Endothelial cell of umbilical vein (primary cell): Measurements from ENCODE around the gene SORCS2. TPM values are rescaled to one million over a fixed set of nuclear protein-coding genes. Genes with fewer than 3 reads are reported as not detected.

ENCODE experiments used
- BruUV-seq: library from RNA; stranded (reverse); fragments of 400-500 nt; replicated peaks from 2 replicates; lab custom pipeline; 2021; lab: Mats Ljungman, UMichigan
- CTCF ChIA-PET: fragments of 300-600, 350-600 bp; sonication (Branson Sonifier 250); formaldehyde crosslinking; loops from one replicate; lab custom pipeline; 2021; ENCODE audit warnings: antibody characterized with exemption, inconsistent platforms; lab: Charles Lee
- POLR2A ChIA-PET: fragments of 300-600, 350-600 bp; sonication (Branson Sonifier 250); formaldehyde crosslinking; loops from one replicate; lab custom pipeline; 2021; ENCODE audit warnings: antibody characterized with exemption, inconsistent platforms; lab: Charles Lee
- DNase-seq: peaks from one replicate; pipeline ENCODE4 v3.0.0-alpha.2; 2011; ENCODE audit warnings: low read depth, low spot score
- FAIRE-seq: peaks from 2 replicates; lab custom pipeline; 2011; peaks lifted over from hg19 to GRCh38; lab: Jason Lieb, UNC
- H2AFZ ChIP-seq: 2 replicates; pipeline ENCODE4 v1.6.0; 2012; ENCODE audit warnings: low read depth, low read length, control low read depth, inconsistent platforms
- H3K27ac ChIP-seq: 2 replicates; pipeline ENCODE4 v1.5.1; 2011; ENCODE audit warnings: low read depth, mild to moderate bottlenecking, control low read depth, low read length, moderate library complexity; ENCODE audit not compliant: insufficient read depth
- H3K27me3 ChIP-seq, 2 experiments: 2 replicates each; pipeline versions ENCODE4 v1.6.0 to v1.6.1; 2011; ENCODE audit warnings: low read length in 2 of 2, mixed read lengths in 1 of 2; ENCODE audit not compliant: control insufficient read depth in 2 of 2, insufficient read depth in 2 of 2
- H3K36me3 ChIP-seq, 2 experiments: 2 replicates in 1 of 2; 3 replicates in 1 of 2; pipeline ENCODE4 v1.5.1; 2011; ENCODE audit warnings: low read length in 2 of 2, mild to moderate bottlenecking in 1 of 2, moderate library complexity in 1 of 2; ENCODE audit not compliant: control insufficient read depth in 2 of 2, insufficient read depth in 2 of 2; ENCODE audit errors: extremely low read depth in 1 of 2
- H3K4me1 ChIP-seq: 3 replicates; pipeline ENCODE4 v1.5.1; 2011; ENCODE audit warnings: mild to moderate bottlenecking, low read length; ENCODE audit not compliant: control insufficient read depth, insufficient read depth; ENCODE audit errors: extremely low read depth
- H3K4me2 ChIP-seq: 2 replicates; pipeline ENCODE4 v1.6.1; 2011; ENCODE audit warnings: low read length, control low read depth, mixed read lengths; ENCODE audit not compliant: insufficient read depth
- H3K4me3 ChIP-seq, 3 experiments: fragments of 200-600 bp in 1 of 3; sonication (generic), shearing (Covaris generic) in 1 of 3; replicated peaks in 1 of 3; 2 replicates each; pipeline ENCODE4 v1.5.1; 2011 to 2016; ENCODE audit warnings: control low read depth in 3 of 3, low read length in 3 of 3, mild to moderate bottlenecking in 2 of 3, inconsistent platforms in 1 of 3, low read depth in 1 of 3, moderate library complexity in 1 of 3; ENCODE audit not compliant: insufficient read depth in 1 of 3
- H3K79me2 ChIP-seq: 2 replicates; pipeline ENCODE4 v1.6.0; 2012; ENCODE audit warnings: low read length, inconsistent platforms; ENCODE audit not compliant: control insufficient read depth, insufficient read depth
- H3K9ac ChIP-seq: replicated peaks from 2 replicates; pipeline ENCODE3; 2011; ENCODE audit warnings: low read length, control low read depth; ENCODE audit not compliant: insufficient read depth; ENCODE audit errors: extremely low read depth
- H3K9me1 ChIP-seq: replicated peaks from 3 replicates; pipeline ENCODE4 v1.6.0; 2011; ENCODE audit warnings: mild to moderate bottlenecking, low read length; ENCODE audit not compliant: control insufficient read depth, insufficient read depth; ENCODE audit errors: extremely low read depth
- H3K9me3 ChIP-seq: replicated peaks from 2 replicates; pipeline ENCODE4 v1.5.1; 2012; ENCODE audit warnings: low read length, inconsistent platforms; ENCODE audit not compliant: control insufficient read depth, insufficient read depth
- H4K20me1 ChIP-seq: replicated peaks from 2 replicates; pipeline ENCODE3; 2011; ENCODE audit warnings: mild to moderate bottlenecking, low read length; ENCODE audit not compliant: control insufficient read depth, insufficient read depth; ENCODE audit errors: extremely low read depth
- CTCF ChIP-seq, 2 donors: IDR thresholded peaks; 1 replicate in 1 of 2; 2 replicates in 1 of 2; pipeline ENCODE4 v1.5.1; 2011; ENCODE audit warnings: low read length in 2 of 2, mild to moderate bottlenecking in 2 of 2, moderate library complexity in 2 of 2, control low read depth in 1 of 2, inconsistent platforms in 1 of 2, low read depth in 1 of 2; ENCODE audit not compliant: insufficient read depth in 1 of 2; ENCODE audit errors: extremely low read depth in 1 of 2
- EZH2 ChIP-seq: IDR thresholded peaks from 2 replicates; pipeline ENCODE4 v1.6.1; 2012; ENCODE audit warnings: borderline replicate concordance, low read depth, mild to moderate bottlenecking, moderate library complexity, low read length, inconsistent platforms; ENCODE audit not compliant: severe bottlenecking
- FOS ChIP-seq: IDR thresholded peaks from 2 replicates; pipeline ENCODE4 v1.6.1; 2011; ENCODE audit warnings: mild to moderate bottlenecking, low read length, moderate library complexity, borderline replicate concordance; ENCODE audit not compliant: insufficient read depth
- GATA2 ChIP-seq: IDR thresholded peaks from 2 replicates; pipeline ENCODE4 v1.7.0; 2011; ENCODE audit warnings: low read depth, mild to moderate bottlenecking, moderate library complexity, mixed read lengths, low read length; ENCODE audit not compliant: insufficient read length, insufficient read depth
- JUN ChIP-seq: IDR thresholded peaks from 2 replicates; pipeline ENCODE4 v1.6.1; 2011; ENCODE audit warnings: borderline replicate concordance, low read depth; ENCODE audit not compliant: insufficient read length, insufficient read depth
- MAX ChIP-seq: IDR thresholded peaks from 2 replicates; pipeline ENCODE4 v1.6.1; 2011; ENCODE audit not compliant: insufficient read depth, insufficient read length
- MYC ChIP-seq: IDR thresholded peaks from one replicate; pipeline ENCODE4 v1.6.1; 2011; ENCODE audit warnings: mild to moderate bottlenecking, low read depth, low read length
- POLR2A ChIP-seq: IDR thresholded peaks from 2 replicates; pipeline ENCODE4 v1.6.1; 2012; ENCODE audit warnings: low read depth, mild to moderate bottlenecking, control low read depth, low read length
- POLR2AphosphoS5 ChIP-seq: IDR thresholded peaks from 2 replicates; pipeline ENCODE4 v1.6.1; 2012; ENCODE audit warnings: low read depth, mild to moderate bottlenecking, control low read depth, low read length, moderate library complexity; ENCODE audit not compliant: insufficient read depth
- dilution Hi-C: fragments of 300-500 bp; cut with MboI; formaldehyde crosslinking; loops from one replicate; pipeline ENCODE4 v1.15.0; 2019; ENCODE audit warnings: low sequenced_read_pairs; ENCODE audit not compliant: extremely low pct_ligation_motif_present
- intact Hi-C: fragments of 100-400 bp; cut with micrococcal nuclease; formaldehyde crosslinking; loops from one replicate; pipeline ENCODE4 v1.10.0; 2022
- polyA plus RNA-seq, 4 experiments: library from polyadenylated mRNA; depleted of rRNA in 3 of 4; stranded (reverse) in 3 of 4; unstranded in 1 of 4; fragments of >200 nt; gene quantifications; 2 replicates each; pipeline versions ENCODE4 v1.2.1 to v1.2.3, GENCODE V29; 2011 to 2012; ENCODE audit warnings: missing spikeins in 1 of 4
- total RNA-seq: library from RNA; stranded (reverse); gene quantifications from 2 replicates; pipeline ENCODE4 v1.2.3, GENCODE V29; 2021

Gene SORCS2
- total and polyA plus RNA-seq, 2 donors (not counting 3 experiments of a cell fraction or from before 2014, with no cell fraction given), result not detected

DNA sequence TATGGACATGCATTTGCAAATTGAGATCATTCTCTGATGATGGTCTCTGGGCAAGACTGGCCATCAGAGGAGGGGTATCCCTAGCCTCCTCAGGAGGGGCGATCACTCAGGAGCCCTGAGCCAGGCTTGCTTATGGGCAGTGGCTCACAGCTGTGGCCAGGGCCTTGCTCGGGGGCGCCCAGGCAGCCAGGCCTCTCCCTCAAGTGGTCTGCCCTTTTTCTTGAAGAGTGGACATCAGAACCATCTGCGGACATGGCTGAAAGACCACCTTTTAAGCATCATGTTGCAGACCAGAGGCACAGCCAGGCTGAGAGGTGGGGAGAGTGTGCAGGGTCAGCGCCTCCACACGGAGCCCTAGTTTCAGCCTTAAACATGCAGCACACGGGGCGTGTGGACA is 349.1 kb downstream of the SORCS2 start:
- BruUV-seq, result no TSS peak
- POLR2A ChIA-PET, result no interaction called here
- no peak overlapping the region for H3K9ac ChIP-seq
- H2AFZ ChIP-seq, result no peak overlapping the region
- TF ChIP-seq POLR2AphosphoS5 (no peak), MYC (no peak), POLR2A (no peak), GATA2 (no peak), FOS (no peak), EZH2 (no peak), MAX (no peak)
- H3K79me2 ChIP-seq, result no peaks in the 10 kb centered on the region
- DNase-seq (no peak), FAIRE-seq (no peak)
- H3K4me2 ChIP-seq, result no peak overlapping the region
- no peaks in the 10 kb centered on the region for H3K27me3 ChIP-seq
- H3K4me3 ChIP-seq, result no peak overlapping the region
- intact Hi-C loops (no loop called here), dilution Hi-C loops (no loop called here)
- no peaks in the 10 kb centered on the region for H3K9me1 ChIP-seq
- no peaks in the 10 kb centered on the region for H3K36me3 ChIP-seq
- no peaks in the 10 kb centered on the region for H3K4me1 ChIP-seq
- CTCF ChIA-PET, result no interaction called here
- no peaks in the 10 kb centered on the region for H3K9me3 ChIP-seq
- H4K20me1 ChIP-seq, result no peaks in the 10 kb centered on the region
- H3K27ac ChIP-seq, result no peak overlapping the region

- Histone ChIP-seq H3K27ac (no peak overlapping the region), H3K36me3 (no peaks in the 10 kb centered on the region), H3K9me1 (no peaks in the 10 kb centered on the region), H3K4me1 (no peaks in the 10 kb centered on the region), H3K4me3 (no peak overlapping the region), H3K27me3 (no peaks in the 10 kb centered on the region), H4K20me1 (no peaks in the 10 kb centered on the region), H3K79me2 (no peaks in the 10 kb centered on the region), H3K9me3 (no peaks in the 10 kb centered on the region), H3K9ac (no peak overlapping the region), H2AFZ (no peak overlapping the region), H3K4me2 (no peak overlapping the region)
- no TSS peak for BruUV-seq
- dilution Hi-C loops (no loop called here), intact Hi-C loops (no loop called here)
- FAIRE-seq (no peak), DNase-seq (no peak)
- CTCF ChIA-PET, result no interaction called here
- POLR2A ChIA-PET, result no interaction called here
- TF ChIP-seq EZH2 (no peak), MYC (no peak), POLR2AphosphoS5 (no peak), GATA2 (no peak), POLR2A (no peak), FOS (no peak), JUN (no peak), CTCF (IDR thresholded peaks at IDR 0.05; ENCODE audit: extremely low read depth in 1 of 2, insufficient read depth in 1 of 2, low read depth in 1 of 2, low read length in 2 of 2) (no peak), MAX (no peak)
Measured at GRCh38 chr4:7542781-7543180, 350.4 kb downstream of the SORCS2 start.
